ENCODE data around the gene PIAS3.
A peak's percentile ranks its signal among the peaks of the same experiment; 100 is the strongest.

Gene PIAS3

DNA sequence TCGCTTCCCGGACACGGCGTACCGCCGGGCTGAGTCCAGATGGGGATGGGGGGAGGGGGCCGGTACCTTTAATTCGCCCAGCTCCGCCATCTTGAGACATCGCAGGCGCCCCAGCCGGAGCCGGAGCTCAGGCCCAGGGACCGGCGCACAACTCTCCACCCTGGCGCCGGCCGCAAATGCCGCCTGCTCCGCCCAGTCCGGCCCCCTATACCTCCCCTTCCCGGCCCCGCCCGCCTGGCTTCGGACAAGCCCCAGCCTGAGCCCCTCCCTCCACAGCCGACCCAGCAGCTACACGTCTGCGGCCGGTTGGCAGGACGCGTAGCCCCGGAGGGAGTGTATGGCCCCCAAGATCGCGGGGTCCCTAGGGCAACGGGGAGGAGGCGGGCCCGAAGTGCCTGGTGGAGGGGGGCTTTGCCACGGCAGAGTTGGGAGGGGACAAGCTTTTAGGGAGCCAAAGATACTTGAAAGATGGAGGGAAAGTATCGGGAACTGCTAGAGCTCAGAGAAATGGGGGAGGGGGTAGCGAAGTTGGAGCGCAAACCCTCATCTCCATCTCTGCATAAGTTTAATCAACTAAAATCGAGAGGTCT, at the start of gene PIAS3:
TSS of gene PIAS3 (minus strand) at position 181 of the 590 bp plus-strand sequence. CDS start at position 90, 91 bp downstream.
- peak within 1 kb of the TSS; percentile 66 for H3K9ac ChIP-seq (ENCODE audit: low read depth, low read length)
- H3K4me1 ChIP-seq (ENCODE audit: insufficient read depth, low read length) = peaks cover 3% of the 10 kb centered on the region; the same call in 1 of the 2 replicates
- H3K36me3 ChIP-seq (ENCODE audit: insufficient read depth, low read length) = peaks cover 3% of the 10 kb centered on the region; the same call in 1 of the 2 replicates
- H3K9me3 ChIP-seq (ENCODE audit: control insufficient read depth, insufficient read depth, low read length) = peaks cover 2% of the 10 kb centered on the region; the same call in 1 of the 2 replicates

DNA sequence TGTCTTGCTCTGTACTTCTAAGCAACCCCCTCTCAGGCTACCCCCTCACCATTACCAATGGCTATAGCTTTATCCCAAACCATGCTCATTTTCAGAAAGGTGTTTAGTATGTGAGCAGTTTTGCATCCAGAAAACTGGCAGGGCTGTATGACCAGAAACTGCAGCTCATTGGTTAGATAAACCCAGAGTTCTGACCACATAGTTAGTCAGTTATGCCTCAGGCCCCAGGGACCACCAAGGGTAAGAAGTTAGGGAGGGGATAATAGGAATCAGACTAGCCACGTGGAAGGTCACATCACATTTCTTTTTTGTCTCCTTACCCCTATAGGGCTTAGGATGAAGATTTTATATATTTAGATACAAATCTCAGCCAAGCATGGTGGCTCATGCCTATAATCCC, 49.8 kb upstream of the PIAS3 start:
- Histone ChIP-seq H3K4me1 (ENCODE audit: insufficient read depth, low read length) (peaks cover 9% of the 10 kb centered on the region; the same call in 1 of the 2 replicates), H3K9me3 (ENCODE audit: control insufficient read depth, insufficient read depth, low read length) (no peaks in the 10 kb centered on the region), H3K9ac (ENCODE audit: low read depth, low read length) (no peak overlapping the region), H3K36me3 (ENCODE audit: insufficient read depth, low read length) (no peaks in the 10 kb centered on the region; the same call in 1 of the 2 replicates)

DNA sequence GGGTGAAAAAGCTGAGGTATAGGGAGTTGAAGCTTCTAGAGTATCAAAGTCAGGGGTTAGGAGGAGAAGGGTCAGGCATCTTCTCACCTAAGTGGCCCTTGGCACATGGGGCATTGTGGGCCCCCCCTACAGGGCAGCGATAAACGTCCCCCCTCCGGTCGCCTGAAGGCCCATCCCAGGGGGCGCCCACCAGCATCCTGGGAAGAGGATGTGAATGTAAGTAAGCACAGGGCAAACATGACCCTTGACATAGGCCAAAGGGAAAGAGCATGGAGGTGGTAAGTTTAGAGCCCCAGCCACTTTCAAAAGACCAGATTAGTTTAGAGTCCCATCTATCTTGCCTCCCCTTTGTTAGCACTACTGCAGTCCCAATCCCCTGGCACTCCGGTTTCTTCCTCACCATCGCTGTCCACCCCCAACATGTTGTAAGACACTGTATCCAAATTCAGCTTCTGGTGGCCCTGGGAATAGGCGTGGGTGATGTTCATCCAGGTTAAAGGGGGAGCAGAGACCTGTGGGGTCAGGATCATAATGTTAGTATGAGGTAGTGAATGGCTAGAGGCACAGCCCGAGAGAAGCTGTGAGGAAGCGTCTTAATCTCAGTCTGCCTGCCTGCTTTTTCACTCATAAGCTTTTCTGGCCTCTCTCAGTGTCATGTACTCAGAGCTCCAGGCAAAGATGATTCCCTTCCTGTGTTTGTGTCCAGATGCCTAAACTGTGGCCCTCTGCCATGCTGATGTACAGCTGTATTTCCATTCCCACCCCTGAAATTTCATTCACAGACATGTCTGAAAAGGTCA, 48.3 kb upstream of the PIAS3 start:
- Histone ChIP-seq H3K9me3 (ENCODE audit: control insufficient read depth, insufficient read depth, low read length) (no peaks in the 10 kb centered on the region), H3K36me3 (ENCODE audit: insufficient read depth, low read length) (no peaks in the 10 kb centered on the region; the same call in 1 of the 2 replicates), H3K4me1 (ENCODE audit: insufficient read depth, low read length) (peaks cover 9% of the 10 kb centered on the region; the same call in 1 of the 2 replicates), H3K9ac (ENCODE audit: low read depth, low read length) (no peak overlapping the region)

DNA sequence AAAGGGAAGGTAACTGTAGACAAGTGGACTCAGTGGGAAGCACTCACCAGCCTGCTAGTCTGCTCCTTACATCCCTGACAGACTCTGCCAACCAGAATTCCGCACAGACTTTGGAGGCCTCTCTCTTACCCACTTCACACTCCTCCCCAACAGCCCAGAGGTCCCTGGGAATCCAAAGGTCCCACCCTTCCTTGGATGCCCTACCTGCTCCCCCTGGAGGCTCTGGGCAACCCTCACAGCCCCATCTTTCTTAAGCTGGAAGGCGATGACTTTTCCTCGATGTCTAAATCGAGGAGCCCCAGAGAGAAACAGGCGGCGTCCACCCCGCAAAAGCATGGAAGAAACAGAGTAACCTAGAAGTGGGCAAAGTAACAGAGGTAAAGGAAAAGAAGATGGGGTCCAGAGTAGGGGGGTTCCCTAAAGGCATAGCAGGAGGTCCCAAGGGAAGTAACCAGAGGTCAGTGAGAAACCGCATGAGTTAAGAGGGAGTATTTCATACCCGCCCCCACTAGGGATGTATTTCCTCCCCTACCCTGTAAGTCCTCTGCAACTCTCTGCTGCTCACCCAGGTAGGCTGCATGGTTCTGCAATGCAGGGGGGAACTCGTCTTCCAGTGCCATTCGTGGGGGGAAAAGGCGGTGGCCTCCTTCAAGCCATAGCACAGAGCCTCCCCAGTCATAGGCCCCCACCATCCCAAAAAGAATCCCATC, 42.6 kb upstream of the PIAS3 start:
- H3K9me3 ChIP-seq (ENCODE audit: control insufficient read depth, insufficient read depth, low read length) = no peaks in the 10 kb centered on the region
- no peak overlapping the region for H3K9ac ChIP-seq (ENCODE audit: low read depth, low read length)
- H3K36me3 ChIP-seq (ENCODE audit: insufficient read depth, low read length) = no peaks in the 10 kb centered on the region
- no peaks in the 10 kb centered on the region for H3K4me1 ChIP-seq (ENCODE audit: insufficient read depth, low read length)

DNA sequence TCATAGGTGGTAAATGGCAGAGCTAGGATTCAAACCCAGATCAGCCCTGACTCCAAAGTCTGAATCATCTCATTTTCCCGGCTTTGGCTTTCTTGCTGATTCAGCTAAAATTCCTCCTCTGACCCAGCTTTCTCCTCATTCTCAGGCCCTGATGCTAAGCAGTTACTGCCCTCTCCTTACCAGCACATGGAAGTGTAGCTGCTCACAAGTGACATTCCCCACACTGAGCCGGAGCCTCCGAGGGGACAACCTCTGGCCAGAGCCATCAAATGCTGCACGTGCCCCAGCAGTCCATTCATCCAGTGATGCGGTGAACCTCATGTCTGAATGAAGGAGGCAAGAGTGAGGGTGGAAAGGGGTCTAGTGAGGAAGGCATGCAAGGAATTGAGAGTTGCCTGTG, 39.9 kb upstream of the PIAS3 start:
- Histone ChIP-seq H3K36me3 (ENCODE audit: insufficient read depth, low read length) (no peaks in the 10 kb centered on the region), H3K4me1 (ENCODE audit: insufficient read depth, low read length) (no peaks in the 10 kb centered on the region), H3K9me3 (ENCODE audit: control insufficient read depth, insufficient read depth, low read length) (no peaks in the 10 kb centered on the region), H3K9ac (ENCODE audit: low read depth, low read length) (no peak overlapping the region)

DNA sequence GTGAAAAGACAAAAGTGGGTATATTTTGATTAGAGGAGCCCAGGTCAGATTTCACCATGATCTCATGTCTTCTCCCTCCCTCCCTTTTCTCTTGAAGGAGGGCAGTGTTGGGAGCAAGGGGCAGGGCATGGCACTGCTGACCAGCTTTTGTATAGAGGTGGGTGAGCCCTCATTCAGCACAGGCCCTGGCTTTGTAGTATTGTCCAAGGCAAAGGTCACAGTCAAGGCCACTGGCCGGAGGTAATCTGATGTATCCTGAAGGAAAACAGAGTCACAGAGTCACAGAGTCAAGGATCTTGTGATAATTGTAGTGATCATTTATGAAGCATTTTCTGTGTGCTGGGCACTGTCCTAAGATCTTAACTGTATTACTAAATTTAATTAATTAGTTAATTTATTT, 39.1 kb upstream of the PIAS3 start:
- no peaks in the 10 kb centered on the region for H3K4me1 ChIP-seq (ENCODE audit: insufficient read depth, low read length)

DNA sequence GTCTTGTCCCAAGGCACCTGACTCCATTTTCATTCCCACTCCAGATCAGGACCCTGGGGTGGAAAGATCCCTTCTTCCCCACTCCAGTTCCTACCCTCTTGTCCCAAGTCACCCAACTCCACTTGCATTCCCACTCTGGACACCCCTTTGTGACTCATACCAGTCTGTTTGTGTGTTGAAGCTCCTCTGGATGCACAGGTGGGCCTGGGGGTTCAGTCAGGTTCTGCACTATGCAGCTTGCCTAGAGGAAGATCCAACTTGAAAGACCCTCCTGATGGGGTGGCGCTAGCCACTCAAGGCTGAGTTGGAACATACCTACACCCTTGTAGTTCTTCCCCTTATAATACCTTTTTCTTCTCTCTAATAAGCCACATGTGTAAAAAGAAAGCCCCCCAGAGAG, 36.6 kb upstream of the PIAS3 start:
- Histone ChIP-seq H3K9me3 (ENCODE audit: control insufficient read depth, insufficient read depth, low read length) (no peaks in the 10 kb centered on the region), H3K4me1 (ENCODE audit: insufficient read depth, low read length) (peaks cover 18% of the 10 kb centered on the region), H3K9ac (ENCODE audit: low read depth, low read length) (no peak overlapping the region)

More for the DNA sequence above, 39.1 kb upstream of the PIAS3 start:
- H3K9me3 ChIP-seq (ENCODE audit: control insufficient read depth, insufficient read depth, low read length) = no peaks in the 10 kb centered on the region
- no peaks in the 10 kb centered on the region for H3K36me3 ChIP-seq (ENCODE audit: insufficient read depth, low read length)
- H3K9ac ChIP-seq (ENCODE audit: low read depth, low read length) = no peak overlapping the region

DNA sequence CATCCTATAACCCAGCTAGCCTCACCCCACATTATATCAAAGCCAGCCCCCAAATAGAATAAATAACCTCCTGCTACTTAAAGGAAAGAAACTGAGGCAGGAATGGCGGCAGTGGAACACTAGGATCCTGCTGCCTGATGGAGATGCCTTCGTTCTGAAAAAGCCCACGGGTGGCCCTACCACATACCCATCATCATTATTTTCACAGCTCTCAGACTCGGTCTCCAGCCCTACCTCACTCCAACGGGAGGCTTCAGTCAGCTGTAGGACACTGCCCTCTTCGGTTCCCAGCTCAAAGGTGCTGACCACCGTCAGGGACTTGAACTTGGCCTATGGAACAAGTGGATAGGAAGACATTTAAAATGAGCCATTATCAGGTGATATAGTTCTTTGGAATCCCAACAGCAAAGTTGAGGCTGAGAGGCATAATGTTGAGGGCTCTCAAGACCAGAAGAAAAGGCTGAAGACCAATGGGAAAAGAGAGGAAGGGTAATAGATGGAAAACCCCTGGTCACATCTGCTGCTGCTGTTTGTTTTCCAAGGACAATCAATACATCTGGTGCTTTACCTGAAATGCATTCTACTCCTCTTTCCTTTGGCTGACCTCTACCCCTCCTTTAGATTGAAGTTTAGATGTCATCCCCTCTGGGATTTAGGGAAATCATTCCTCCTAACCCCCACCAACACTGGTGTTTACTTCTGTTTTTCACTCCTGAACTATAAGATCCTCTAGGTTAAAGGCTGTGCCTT, 34.6 kb upstream of the PIAS3 start:
- Histone ChIP-seq H3K36me3 (ENCODE audit: insufficient read depth, low read length) (no peaks in the 10 kb centered on the region), H3K9ac (ENCODE audit: low read depth, low read length) (no peak overlapping the region), H3K9me3 (ENCODE audit: control insufficient read depth, insufficient read depth, low read length) (no peaks in the 10 kb centered on the region), H3K4me1 (ENCODE audit: insufficient read depth, low read length) (peaks cover 18% of the 10 kb centered on the region)

More for the DNA sequence above, 36.6 kb upstream of the PIAS3 start:
- H3K36me3 ChIP-seq (ENCODE audit: insufficient read depth, low read length) = no peaks in the 10 kb centered on the region

DNA sequence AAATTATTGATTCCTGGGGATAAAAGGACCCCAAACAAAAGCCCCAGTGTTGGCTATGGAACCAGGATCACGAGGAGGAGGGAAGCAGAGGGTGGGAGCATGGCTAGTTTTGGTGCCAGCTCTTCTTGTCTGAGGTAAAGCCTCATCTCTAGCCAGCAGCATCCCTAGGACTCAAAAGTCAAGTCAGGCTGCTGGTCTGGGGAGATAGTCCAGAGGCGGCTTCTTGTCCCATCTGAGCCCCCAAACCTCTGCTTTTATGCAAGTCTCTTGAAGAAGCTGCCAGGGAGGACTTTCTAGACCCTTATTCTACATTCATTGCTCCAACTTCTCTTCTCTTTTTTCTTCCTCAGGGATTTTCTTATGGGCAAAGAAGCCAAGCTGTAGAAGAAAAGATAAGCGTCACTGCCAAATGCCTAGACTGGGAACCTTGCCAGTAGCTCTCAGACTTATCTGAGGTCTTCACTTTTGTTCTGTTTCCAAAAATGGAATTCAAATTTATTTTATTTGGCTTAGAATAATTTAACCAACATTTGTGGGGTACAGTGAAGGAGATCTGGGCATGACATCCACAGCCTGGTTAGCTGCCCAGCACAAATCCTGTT, 33.7 kb upstream of the PIAS3 start:
- Histone ChIP-seq H3K4me1 (ENCODE audit: insufficient read depth, low read length) (peaks cover 18% of the 10 kb centered on the region), H3K36me3 (ENCODE audit: insufficient read depth, low read length) (no peaks in the 10 kb centered on the region)

DNA sequence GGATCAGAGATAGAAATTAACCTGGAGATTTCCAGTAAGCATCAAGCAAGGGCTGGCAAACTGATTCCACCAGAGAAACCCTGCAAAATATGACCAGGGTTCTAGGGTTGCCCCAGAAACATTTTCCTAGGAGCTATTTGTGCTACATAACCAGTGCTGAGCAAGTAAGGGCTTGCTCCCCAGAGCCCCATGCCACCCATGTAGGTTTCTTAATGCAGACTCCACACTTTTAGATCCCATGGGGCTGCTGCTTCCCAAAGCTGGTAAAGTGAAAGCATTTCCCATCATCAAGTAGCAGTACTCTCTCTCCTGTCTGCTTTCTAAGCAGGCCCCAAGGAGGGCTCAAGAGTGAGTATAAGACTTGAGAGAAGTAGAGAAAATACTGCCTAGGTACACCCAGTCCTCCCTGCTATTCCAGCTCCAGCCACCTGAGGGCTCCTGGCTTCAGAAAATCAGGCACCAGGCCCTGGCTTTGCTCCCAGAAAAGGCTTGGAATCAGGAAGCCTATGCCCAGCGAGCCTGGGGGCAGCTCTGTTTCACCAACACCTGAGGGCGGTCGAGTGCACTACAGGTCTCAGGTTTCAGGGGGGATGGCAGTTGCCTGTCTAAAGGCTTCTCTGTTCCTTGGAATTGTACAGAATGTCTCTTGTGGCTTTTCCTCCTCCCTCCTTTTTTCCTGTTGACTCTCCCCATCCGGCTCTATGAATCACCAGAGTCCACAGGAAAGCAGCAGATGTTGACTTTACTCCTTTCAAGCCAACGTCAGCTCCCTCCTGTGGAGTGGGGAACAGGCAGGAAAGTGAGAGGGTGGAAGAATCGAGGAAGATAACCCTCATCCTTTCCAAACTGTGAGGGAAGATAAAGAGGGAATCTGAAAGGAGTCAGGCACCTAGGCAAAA, 33.0 kb upstream of the PIAS3 start:
- H3K4me1 ChIP-seq (ENCODE audit: insufficient read depth, low read length) = peaks cover 18% of the 10 kb centered on the region
- H3K9me3 ChIP-seq (ENCODE audit: control insufficient read depth, insufficient read depth, low read length) = no peaks in the 10 kb centered on the region
- H3K36me3 ChIP-seq (ENCODE audit: insufficient read depth, low read length) = no peaks in the 10 kb centered on the region
- H3K9ac ChIP-seq (ENCODE audit: low read depth, low read length) = peak overlapping the region; percentile 30; the same call in 1 of the 2 replicates

More for the DNA sequence above, 33.7 kb upstream of the PIAS3 start:
- 0 out of 2 replicates have a peak overlapping the region, but pooled peaks have one; percentile 30 for H3K9ac ChIP-seq (ENCODE audit: low read depth, low read length)
- H3K9me3 ChIP-seq (ENCODE audit: control insufficient read depth, insufficient read depth, low read length) = no peaks in the 10 kb centered on the region

DNA sequence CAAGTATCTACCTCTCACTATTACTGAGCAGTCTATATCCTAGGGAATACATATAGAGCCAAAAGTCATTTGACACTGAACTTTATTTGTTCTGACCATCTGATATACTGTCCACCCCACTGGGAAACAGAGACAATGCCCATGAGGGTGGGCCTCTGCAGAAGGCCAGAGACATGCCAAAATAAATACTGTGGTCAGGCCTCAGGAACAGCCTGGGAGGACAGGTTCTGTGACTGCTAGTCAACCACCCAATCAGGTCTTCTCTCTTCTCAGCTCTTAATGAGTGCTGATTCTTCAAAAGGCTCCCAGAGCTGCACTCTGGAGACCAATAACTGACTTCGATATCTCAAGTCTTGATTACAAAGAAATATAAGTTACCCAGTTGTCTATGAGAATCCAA, 32.3 kb upstream of the PIAS3 start:
- no peak overlapping the region for H3K9ac ChIP-seq (ENCODE audit: low read depth, low read length)
- peaks cover 18% of the 10 kb centered on the region for H3K4me1 ChIP-seq (ENCODE audit: insufficient read depth, low read length)
- no peaks in the 10 kb centered on the region for H3K9me3 ChIP-seq (ENCODE audit: control insufficient read depth, insufficient read depth, low read length)
- H3K36me3 ChIP-seq (ENCODE audit: insufficient read depth, low read length) = no peaks in the 10 kb centered on the region

DNA sequence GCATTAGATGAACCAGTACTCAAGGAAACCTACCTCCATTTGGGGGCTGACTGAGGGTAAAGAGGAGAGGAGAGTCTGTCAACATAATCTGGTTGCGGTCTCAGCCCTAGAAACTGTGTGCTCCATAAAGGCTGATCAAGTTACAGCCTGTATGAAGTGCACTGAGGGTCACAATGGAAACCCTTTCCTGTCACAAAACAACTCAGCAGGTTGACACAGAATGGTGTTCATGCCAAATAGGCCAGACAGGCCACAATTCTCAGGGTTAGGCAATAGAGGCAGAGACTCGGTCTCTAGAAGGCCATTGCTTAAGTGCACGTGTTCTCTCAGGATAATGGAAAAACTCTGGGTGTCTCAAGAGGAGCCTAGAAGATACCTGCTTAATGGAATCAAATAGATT, 30.8 kb upstream of the PIAS3 start:
- Histone ChIP-seq H3K9me3 (ENCODE audit: control insufficient read depth, insufficient read depth, low read length) (no peaks in the 10 kb centered on the region), H3K36me3 (ENCODE audit: insufficient read depth, low read length) (no peaks in the 10 kb centered on the region), H3K9ac (ENCODE audit: low read depth, low read length) (no peak overlapping the region), H3K4me1 (ENCODE audit: insufficient read depth, low read length) (peaks cover 18% of the 10 kb centered on the region)

DNA sequence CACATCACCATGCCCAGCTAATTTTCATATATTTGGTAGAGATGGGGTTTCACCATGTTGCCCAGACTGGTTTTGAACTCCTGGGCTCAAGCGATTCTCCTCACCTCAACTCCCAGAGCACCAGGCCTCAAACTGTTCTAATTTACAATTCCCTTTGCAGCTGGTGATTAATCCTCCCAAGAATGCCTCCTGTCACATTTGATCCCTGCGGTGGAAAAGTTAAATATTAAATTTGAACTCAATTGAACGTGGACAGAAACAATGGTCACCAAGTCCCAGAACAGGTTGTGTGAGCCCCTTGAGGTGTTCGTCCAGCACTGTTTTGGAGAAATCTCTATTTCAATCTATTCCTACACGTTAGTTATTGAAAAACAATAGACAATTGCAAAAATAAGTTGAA, 28.8 kb upstream of the PIAS3 start:
- H3K36me3 ChIP-seq (ENCODE audit: insufficient read depth, low read length) = no peaks in the 10 kb centered on the region
- H3K9ac ChIP-seq (ENCODE audit: low read depth, low read length) = no peak overlapping the region
- no peaks in the 10 kb centered on the region for H3K9me3 ChIP-seq (ENCODE audit: control insufficient read depth, insufficient read depth, low read length)
- H3K4me1 ChIP-seq (ENCODE audit: insufficient read depth, low read length) = peaks cover 16% of the 10 kb centered on the region

Measured in ES-I3 (cell line).